ENCODE results near the gene SH2D6. TPM values are rescaled to one million over a fixed set of nuclear protein-coding genes. Genes with fewer than 3 reads are reported as not detected.

The SH2D6 gene
- total and polyA plus RNA-seq, 12 donors, result 0.06 to 0.72 (median 0.51) TPM; not detected in 9

- ATAC-seq, result no peak
- Histone ChIP-seq H3K4me3 (no peak overlapping the region), H3K36me3 (no peaks in the 10 kb centered on the region), H3K4me1 (peaks cover 5 to 42% (median 20%) of the 10 kb centered on the region in 9 donors), H3K9me3 (no peaks in the 10 kb centered on the region), H3K27me3 (no peaks in the 10 kb centered on the region), H3K27ac (no peak overlapping the region)
- WGBS, 2 donors, result 89 to 94% methylated on average over 2 of the region's 2 CpGs
- TF ChIP-seq CTCF (IDR thresholded peaks at IDR 0.05), result no peak
- intact Hi-C loops (cut with DNase I), result loop anchor here in 1 of 10 donors (5.0 kb wide), 1 partner anchor 72 kb away; no protein-coding TSS in a partner anchor
- no peak for DNase-seq
Observed at GRCh38 chr2:85429924-85430289, 11.4 kb downstream of the SH2D6 start.

GRCh38 chr2:85430752-85431569, 12.4 kb downstream of the SH2D6 start:
- Histone ChIP-seq H3K36me3 (no peaks in the 10 kb centered on the region), H3K9me3 (no peaks in the 10 kb centered on the region), H3K4me1 (peaks cover 5 to 53% (median 26%) of the 10 kb centered on the region in 9 donors), H3K27me3 (no peaks in the 10 kb centered on the region), H3K4me3 (no peak overlapping the region), H3K27ac (no peak overlapping the region)
- TF ChIP-seq CTCF (IDR thresholded peaks at IDR 0.05), result no peak
- intact Hi-C loops (cut with DNase I), result loop anchor here in 1 of 10 donors (5.0 kb wide), 1 partner anchor 71 kb away; no protein-coding TSS in a partner anchor
- ATAC-seq (no peak), DNase-seq (no peak)
- WGBS, 2 donors, result 74 to 81% methylated on average over 15 to 16 of the region's 16 CpGs

GRCh38 chr2:85431570-85432205, 13.2 kb downstream of the SH2D6 start:
- WGBS, 2 donors, result 81% methylated on average over 10 of the region's 10 CpGs
- no peaks in the 10 kb centered on the region for H3K9me3 ChIP-seq
- DNase-seq, result no peak
- H3K4me3 ChIP-seq, result no peak overlapping the region
- no peak overlapping the region for H3K27ac ChIP-seq
- H3K4me1 ChIP-seq, result peaks cover 5 to 60% (median 27%) of the 10 kb centered on the region in 9 donors
- H3K36me3 ChIP-seq, result no peaks in the 10 kb centered on the region
- no peak for TF ChIP-seq CTCF (IDR thresholded peaks at IDR 0.05)
- intact Hi-C loops (cut with DNase I), result loop anchor here in 1 of 10 donors (5.0 kb wide), 1 partner anchor 71 kb away; no protein-coding TSS in a partner anchor
- ATAC-seq, result no peak
- no peaks in the 10 kb centered on the region for H3K27me3 ChIP-seq

DNA sequence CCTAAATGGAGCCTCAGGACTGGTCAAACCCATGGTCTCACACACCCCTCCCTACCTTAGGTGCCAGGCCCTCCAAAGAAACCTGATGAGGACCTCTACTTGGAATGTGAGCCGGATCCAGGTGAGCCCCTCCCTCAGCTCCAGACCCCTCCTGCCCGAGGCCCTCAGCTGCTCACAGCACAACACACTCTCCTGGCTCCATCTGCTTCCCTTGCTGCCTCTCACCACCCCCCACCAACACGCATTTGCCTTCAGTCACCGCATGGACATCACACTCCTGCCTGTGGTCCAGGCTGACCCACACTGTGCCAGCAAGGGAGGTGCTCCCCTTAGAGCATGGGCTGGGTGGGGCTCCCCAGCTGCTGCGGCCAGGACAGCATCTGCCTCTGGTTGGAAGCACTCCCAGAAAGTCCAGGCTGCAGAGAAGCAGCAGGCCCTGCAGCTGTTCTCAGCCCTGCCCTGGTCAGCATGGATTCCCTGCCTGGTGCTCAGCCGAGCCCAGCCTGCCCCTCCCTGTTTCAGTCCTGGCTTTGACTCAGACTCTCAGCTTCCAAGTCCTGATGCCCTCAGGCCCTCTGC, 15.1 kb downstream of the SH2D6 start:
- Histone ChIP-seq H3K4me3 (no peak overlapping the region), H3K4me1 (peaks cover 16 to 63% (median 42%) of the 10 kb centered on the region in 9 donors), H3K36me3 (no peaks in the 10 kb centered on the region), H3K27me3 (no peaks in the 10 kb centered on the region), H3K27ac (peak overlapping the region in 9 of 10 donors; percentile 18 to 93 (median 58)), H3K9me3 (no peaks in the 10 kb centered on the region)
- peak; percentile 82 to 84 for DNase-seq
- peak; percentile 56 to 78 (median 71) for ATAC-seq
- WGBS, 2 donors, result 37% methylated on average over 6 of the region's 6 CpGs
- no peak for TF ChIP-seq CTCF (IDR thresholded peaks at IDR 0.05)
- intact Hi-C loops (cut with DNase I), result loop anchor here in 1 of 10 donors (5.0 kb wide), 1 partner anchor 69 kb away; no protein-coding TSS in a partner anchor
